GM21825 (cell line): ENCODE measurements around the gene AGGF1.
"Not testable (repeated sequence)": the region's sequence is repeated elsewhere in the genome, so short reads cannot be mapped to it uniquely, and the experiment has no call there.

Experiments
- ATAC-seq: cut with Tn5 transposase; IDR thresholded peaks from one replicate; pipeline ENCODE4 v1.9.1; 2021; ENCODE audit warnings: mild to moderate bottlenecking, moderate library complexity; ENCODE audit not compliant: unreplicated experiment

AGGF1 gene, protein sequence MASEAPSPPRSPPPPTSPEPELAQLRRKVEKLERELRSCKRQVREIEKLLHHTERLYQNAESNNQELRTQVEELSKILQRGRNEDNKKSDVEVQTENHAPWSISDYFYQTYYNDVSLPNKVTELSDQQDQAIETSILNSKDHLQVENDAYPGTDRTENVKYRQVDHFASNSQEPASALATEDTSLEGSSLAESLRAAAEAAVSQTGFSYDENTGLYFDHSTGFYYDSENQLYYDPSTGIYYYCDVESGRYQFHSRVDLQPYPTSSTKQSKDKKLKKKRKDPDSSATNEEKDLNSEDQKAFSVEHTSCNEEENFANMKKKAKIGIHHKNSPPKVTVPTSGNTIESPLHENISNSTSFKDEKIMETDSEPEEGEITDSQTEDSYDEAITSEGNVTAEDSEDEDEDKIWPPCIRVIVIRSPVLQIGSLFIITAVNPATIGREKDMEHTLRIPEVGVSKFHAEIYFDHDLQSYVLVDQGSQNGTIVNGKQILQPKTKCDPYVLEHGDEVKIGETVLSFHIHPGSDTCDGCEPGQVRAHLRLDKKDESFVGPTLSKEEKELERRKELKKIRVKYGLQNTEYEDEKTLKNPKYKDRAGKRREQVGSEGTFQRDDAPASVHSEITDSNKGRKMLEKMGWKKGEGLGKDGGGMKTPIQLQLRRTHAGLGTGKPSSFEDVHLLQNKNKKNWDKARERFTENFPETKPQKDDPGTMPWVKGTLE

DNA sequence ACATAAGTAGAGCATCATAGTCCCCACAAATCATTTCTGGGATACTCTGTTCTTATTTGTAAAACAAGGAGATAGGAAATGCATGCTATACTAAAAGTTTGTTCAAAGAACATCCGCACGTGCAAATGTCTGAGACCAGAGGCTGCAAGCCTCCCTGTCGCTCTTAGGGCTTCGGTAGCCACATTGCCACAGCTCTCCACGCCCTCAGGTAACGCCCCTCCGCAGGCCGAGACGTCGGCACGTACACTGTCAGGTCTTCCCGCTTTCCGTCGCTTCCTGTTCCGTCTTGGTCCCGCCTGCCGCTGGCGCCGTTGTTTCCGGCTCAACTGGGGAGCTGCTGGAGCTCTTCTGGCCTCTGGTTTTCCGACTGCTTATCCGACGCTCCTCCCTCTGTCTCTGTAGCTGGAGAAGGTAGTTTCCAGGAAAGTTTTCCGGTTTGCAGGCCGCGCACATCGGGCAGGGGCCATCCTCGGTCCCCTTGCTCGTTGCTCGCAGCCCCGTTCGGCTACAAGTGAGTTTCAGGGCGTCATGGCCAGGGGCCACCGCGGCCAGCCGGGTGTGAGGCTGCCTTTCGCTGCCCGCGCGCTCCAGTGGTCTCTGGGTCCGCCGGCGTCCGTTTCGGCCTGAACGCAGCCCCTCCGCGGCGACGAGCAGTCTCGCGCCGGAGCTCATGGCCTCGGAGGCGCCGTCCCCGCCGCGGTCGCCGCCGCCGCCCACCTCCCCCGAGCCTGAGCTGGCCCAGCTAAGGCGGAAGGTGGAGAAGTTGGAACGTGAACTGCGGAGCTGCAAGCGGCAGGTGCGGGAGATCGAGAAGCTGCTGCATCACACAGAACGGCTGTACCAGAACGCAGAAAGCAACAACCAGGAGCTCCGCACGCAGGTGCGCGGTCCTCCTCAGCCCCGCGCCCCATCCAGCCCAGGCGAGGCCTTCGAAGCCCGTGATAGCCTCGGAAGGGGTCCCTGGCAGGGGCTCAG is at the start of gene AGGF1:
Gene AGGF1, plus strand, starts transcription at position 308 of the 975 bp plus-strand sequence. Its CDS starts 363 bp downstream, at position 671.
- peak; percentile 97 for ATAC-seq

DNA sequence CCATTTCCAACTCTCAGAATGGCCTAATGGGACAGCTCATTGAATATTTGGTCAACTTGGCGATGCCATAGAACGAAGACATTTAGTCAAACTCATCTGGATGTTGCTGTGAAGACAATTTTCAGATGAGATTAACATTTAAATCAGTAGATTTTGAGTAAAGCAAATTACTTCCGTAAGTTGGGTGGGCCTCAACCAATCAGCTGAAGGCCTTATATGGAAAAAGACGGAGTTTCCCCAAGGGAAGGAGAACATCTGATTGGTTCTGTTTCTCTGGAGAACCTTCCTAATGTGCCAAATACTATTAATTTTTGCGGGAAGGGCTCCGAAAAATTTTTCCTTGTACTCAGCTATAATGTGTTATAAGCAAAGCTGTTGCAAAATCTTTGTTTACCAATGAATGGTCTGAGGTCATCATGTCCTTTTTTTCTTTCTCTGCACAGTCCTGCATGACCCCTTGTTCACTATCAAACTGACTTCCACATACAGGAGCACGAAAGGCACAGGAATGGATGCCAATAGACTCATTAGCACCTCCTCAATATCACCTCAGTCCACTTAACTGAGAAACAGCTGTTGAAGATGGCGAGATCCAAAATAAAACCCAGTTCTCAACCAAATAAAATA is 49.6 kb upstream of the AGGF1 start:
- no peak for ATAC-seq

DNA sequence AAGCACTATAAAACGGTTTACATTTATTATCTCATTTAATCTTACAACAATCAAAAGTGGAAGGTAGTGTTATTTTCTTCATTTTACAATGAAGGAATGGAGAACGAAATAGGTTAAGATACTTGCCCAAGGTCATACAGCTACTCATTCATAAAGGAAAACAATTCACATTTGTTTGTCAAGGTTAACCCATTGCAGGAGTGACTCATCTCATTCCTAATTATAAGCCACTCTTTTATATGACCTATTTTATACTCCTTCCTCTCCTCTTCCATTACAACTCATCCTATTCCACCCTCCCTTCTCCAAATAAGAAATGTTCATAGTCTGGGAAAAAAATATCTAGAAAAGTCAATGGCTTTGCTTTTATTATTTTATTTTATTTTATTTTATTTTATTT is 47.8 kb upstream of the AGGF1 start:
- ATAC-seq, result no peak

DNA sequence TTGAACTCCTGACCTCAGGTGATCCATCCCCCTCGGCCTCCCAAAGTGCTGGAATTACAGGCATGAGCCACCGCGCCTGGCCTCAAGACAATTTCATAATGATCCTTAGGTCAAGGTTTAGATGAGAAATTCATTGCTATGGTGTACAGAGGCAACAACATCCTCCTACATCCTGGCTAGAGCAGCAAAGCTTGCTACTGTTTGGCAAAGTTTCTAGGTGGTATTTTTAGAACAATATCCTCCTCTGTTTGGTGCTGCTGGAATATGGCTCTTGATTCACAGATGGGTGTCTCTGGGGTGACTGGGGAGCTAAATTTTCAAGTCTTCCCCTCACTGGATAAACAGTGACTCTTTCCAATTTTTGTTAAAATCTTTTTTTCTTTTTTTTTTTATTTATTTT is 46.7 kb upstream of the AGGF1 start:
- no peak for ATAC-seq

DNA sequence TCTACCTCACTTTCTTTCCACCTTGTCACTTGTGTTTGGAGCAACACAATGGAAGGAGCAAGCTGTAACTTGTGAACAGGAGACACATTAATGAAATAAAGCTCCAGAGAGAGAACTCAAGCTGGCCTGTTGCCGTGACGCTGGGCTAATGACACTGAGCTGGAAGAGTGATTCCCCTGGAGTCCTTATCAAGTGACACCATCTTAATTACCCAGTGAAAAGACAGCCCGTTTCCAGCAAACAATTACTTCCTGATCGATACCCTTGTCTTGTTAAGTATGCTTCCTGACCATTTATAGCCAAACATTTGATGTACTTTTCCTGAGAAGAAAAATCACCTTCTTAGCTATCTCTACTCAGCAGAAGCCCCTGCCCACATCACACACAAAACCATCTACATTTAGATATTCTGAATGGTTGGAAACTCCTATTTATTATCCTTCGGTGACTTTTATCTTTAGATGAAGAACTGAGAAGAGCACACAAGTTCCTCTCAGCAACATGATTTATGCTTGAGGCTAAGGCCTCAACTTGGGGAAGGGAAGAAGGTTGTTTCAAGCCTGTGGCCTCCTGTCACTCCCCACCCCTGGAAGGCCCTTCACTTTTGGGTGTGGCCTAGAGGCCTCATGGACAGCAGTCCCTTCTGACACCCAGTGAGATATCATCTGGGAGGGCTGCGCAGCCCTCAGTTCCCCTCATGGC is 43.2 kb upstream of the AGGF1 start:
- no peak for ATAC-seq

DNA sequence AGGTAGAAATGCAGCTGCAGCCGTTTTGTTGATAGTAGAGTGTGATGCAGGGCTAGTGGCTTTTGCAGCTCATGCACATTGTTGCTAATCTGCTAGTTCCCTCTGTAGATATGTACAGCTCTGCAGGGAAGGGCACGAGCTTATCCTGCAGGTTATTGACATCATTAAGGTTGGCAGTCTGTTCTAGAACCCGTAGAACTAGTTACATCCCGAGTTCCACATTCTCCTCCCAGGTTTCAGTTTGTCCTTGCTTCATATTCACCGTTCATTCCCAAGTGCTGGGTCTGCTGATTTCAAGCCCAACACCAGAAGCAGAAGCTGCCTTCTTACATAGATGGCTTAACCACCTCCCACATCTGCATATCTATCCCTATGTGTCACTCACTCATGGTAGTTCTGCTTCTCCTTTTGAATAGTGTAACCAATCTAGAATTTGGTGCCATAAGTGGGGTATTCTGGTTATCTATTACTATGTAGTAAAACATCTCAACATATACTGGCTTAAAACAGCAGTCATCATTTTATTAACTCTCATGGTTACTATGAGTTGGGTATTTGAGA is 39.2 kb upstream of the AGGF1 start:
- ATAC-seq, result no peak

DNA sequence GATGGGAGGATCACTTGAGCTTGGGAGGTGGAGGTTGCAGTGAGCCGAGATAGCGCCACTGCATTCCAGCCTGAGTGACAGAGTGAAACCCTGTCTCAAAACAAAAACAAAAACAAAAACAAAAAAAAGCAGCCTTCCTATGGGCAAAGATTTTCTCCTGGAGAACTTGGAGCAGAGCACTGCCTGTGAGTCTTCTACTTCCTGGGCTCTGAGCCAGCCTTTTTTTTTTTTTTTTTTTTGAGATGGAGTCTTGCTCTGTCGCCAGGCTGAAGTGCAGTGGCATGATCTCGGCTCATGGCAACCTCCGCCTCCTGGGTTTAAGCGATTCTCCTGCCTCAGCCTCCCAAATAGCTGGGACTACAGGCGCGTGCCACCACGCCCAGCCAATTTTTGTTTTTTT is 36.8 kb upstream of the AGGF1 start:
- ATAC-seq, result not testable (repeated sequence)

DNA sequence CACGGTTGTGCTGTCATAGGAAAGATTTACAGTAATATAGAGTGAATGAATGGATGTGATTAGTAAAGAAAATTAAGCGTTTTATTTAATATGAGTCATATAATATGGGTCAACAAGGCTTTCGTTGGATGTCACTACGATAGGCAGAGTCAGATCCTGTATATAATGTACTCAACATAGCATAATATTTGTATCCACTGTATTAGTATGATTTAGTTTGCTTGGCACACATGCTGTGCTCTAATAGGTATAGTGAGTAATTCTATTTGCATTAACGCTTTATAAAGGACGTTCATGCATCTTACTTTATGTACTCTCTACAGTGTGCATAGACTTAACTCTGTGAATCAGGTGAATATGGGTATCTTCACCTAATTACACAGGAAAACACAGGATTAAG is 35.9 kb upstream of the AGGF1 start:
- no peak for ATAC-seq

DNA sequence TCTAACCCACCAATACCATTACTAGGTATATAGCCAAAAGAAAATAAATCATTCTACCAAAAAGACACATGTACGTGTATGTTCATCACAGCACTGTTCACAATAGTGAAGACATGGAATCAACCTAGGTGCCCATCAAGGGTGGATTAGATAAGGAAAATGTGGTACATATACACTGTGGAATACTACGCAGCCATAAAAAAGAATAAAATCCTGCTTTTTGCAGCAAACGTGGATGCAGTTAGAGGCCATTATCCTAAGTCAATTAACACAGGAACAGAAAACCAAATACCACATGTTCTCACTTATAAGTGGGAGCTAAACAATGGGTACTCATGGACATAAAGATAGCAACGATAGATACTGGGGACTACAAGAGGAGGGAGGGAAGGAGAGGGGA is 32.0 kb upstream of the AGGF1 start:
- not testable (repeated sequence) for ATAC-seq

DNA sequence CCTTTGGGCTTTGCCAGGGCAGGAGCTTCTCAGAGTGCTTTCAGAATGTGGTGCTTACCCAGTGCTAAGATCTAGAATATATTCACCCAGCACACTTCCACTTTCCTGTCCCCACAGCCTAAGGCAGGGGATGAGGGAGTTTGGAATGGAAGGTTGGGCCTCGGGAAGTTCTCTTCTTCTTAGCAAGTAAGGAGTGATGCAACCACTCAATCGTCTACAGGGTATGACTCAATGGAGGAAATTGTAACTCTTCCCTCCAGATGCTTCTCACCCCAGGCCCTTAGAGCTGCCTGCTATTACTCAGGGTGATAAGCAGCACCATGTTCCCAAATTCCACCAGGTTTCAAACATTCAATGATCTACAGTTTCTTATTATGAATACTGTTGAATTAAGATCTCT is 30.8 kb upstream of the AGGF1 start:
- ATAC-seq, result no peak

DNA sequence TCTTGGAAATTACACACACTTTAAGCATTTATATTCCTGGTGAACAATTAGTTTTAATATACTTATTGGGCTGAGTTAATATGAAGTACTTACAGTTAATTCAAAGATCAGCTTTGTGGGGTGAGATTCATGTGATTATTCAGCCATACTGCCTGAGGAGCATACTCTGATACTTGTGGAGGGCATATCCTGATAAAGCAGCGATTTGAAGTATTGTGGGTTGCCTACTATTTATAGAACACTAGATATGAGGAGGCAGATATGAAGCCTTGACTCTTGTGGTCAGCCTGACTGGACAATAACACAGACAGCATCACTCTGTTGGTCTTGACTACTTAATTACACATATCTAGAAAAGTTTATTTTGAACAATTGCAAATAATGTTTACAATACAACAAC is 27.0 kb upstream of the AGGF1 start:
- no peak for ATAC-seq

DNA sequence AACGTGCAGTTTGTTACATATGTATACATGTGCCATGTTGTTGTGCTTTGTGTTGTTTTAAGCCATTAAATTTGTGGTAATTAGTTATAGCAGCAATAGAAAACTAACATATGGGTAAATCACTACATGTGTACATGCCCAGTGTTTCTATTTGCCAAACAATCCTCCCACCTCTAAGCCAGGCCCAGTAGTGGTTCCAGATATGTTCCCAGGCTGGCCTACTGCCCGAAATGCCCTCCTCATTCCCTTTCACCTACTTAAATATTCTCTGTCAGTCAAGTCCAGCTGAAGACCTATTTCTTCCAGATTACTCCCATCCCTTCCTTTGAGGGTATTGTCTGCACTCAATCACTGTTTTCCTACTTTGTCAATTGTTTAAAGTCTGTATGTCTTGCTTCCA is 24.1 kb upstream of the AGGF1 start:
- ATAC-seq, result no peak

DNA sequence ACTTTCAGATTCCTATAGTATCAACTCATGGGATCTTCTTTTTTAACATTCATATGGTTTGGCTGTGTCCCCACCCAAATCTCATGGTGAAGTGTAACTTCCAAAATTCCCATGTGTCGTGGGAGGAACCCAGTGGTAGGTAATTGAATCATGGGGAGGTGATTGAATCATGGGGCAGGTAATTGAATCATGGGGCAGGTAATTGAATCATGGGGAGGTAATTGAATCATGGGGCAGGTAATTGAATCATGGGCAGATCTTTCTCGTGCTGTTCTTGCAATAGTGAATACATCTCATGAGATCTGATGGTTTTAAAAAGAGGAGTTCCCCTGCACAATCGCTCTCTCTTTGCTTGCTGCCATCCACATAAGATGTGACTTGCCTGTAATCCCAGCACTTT is 21.8 kb upstream of the AGGF1 start:
- ATAC-seq, result no peak

DNA sequence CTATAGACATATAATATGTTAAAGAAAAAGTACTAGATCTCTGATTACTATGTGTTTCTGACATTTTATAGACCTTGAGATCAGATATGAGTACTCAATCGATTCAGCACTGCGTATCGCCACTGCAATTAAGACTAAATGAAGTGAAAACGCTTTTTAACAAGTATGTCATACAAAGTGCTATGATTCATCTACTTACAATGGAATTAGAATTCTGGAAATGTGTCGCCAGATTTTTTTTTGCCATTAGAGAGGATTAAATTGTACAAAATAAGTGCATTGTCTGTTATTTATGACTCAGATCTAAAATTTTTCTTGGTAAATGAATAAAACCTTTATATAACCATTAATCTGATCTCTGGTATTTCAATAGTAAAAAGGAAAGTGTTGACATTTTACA is 20.0 kb upstream of the AGGF1 start:
- ATAC-seq, result no peak

DNA sequence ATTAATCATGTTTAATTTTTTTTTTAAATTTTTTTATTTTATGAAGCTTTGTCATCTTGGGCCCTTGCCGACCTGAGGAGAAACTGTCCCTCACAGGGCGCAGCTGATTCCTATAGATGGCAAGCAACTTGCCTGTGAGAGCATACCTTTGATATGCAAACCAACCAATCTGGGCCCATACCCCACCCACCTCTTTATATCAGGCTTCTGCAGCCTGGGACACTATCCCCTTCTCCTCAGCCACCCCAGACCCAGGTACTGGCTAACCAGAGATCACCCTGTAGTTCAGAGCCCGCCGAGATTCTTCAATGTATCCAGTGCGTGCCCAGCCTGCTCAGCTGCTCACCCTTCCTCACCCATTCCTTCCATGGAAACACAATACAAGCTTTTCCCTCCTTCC is 18.7 kb upstream of the AGGF1 start:
- ATAC-seq, result no peak

DNA sequence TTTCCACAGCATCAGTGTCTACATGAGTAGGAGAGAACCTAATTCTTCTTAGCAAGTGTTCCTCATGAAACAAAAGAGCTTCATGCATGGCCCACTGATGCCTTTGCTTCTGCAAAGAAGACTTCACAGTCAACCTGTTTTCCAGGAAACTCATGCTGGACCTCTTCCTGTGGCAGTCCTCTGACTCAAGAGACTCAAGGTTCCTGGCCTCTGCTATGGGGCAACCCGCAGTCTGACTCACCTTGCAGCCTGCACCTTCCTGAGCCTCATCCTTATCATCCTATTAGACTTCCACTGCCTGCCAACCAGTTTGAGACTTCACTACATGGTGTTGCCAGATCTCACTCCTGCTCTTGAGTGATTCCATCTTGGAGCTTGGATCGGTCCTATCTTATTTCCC is 17.6 kb upstream of the AGGF1 start:
- ATAC-seq, result no peak

DNA sequence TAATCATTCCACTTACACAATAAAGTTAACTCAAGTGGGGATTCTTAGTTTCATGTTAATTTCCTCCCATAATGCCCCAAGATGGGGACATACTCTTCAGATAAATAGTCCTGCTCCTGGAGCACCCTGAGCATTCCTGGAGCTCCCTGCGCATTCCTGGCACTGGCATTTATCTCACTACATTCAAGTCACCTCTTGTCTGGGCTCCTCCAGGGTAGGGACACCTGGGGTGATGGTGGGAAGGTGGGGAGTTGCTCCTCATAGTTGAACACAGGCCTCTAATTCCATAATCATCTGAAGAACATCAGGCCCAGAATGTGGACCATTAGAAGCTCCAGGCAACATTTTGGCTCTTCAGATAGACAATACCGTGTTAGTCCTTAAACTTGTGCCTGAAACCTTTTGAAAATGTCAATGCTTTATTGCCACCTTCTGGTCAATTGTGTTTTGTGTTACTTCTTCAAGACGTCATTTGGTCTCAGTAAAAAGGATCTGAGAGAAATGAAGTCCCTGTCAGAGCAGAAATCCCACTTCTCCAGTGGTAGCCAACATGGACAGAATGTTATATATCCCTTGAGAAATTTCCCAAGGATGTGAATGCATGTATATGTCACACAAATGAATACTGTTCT is 14.2 kb upstream of the AGGF1 start:
- no peak for ATAC-seq

DNA sequence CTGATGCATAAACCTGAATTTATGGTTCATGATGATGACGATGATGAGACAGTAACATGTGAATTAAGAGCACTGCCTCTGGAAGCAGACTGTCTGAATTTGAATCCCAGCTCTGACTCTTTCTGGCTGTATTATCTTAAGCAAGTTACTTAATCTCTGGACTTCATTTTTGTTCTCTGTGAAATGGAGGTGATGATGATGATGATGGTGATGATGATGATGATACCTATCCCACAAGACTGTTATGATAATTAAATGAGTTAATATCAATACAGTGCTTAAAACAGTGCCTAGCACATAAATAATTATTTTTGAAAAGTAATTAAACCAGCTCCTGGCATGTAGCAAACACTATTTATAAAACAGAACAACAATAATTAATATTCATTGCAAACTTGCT is 13.2 kb upstream of the AGGF1 start:
- ATAC-seq, result no peak

DNA sequence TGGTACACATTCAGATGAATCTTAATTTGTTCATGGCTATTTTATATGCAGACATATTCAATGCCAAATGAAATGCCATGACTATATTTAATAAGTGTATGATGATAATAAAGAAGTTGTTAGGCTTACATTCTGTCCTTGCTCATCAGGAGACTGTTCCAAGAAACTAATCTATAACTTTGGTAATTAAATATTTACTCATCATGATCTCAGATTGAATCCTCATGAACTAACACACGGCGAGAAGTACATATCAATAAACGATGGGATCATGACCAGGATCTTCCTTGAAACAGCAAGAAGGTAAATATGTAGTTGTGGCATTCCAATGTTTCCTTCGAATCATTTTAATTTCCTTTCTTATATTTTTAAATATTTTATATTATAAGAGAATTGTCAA is 12.5 kb upstream of the AGGF1 start:
- ATAC-seq, result no peak
